Motor neuron (in vitro differentiated cells): ENCODE results near the gene ATP5MG. TPM values are rescaled to one million over a fixed set of nuclear protein-coding genes. Genes with fewer than 3 reads are reported as not detected.
"Not testable (repeated sequence)": the region's sequence is repeated elsewhere in the genome, so short reads cannot be mapped to it uniquely, and the experiment has no call there.

Experiments
- ATAC-seq, 8 experiments: fragments of 200-7000 bp; cut with Tn5 transposase; replicated peaks in 6 of 8; 2 replicates each; pipeline ENCODE4 v1.8.0; 2021; ENCODE audit warnings: mild to moderate bottlenecking in 8 of 8, moderate library complexity in 8 of 8
- H3K27ac ChIP-seq, 2 donors: fragments of 250-450 bp; sonication (Bioruptor Pico); 2 replicates each; pipeline ENCODE4 v1.9.0; 2021; ENCODE audit warnings: antibody characterized with exemption in 2 of 2, mild to moderate bottlenecking in 2 of 2, moderate library complexity in 1 of 2
- H3K4me1 ChIP-seq, 2 donors: fragments of 250-450 bp; sonication (Bioruptor Pico); replicated peaks in 1 of 2; 2 replicates each; pipeline ENCODE4 v1.6.1; 2021; ENCODE audit warnings: antibody characterized with exemption in 2 of 2, mild to moderate bottlenecking in 2 of 2, moderate library complexity in 1 of 2
- H3K4me3 ChIP-seq, 5 donors: fragments of 250-450 bp; sonication (Bioruptor Pico); 2 replicates each; pipeline ENCODE4 v1.9.0; 2021; ENCODE audit warnings: antibody characterized with exemption in 5 of 5, mild to moderate bottlenecking in 5 of 5, moderate library complexity in 4 of 5
- WGBS, 10 experiments: fragments of 450-650 bp; shearing (Covaris generic); methylation state at CpG; one replicate each; pipeline ENCODE4 v1.0.0; 2022; 5-methylcytosine and 5-hydroxymethylcytosine counted together
- in situ Hi-C, 9 experiments: fragments of 400-800 bp; cut with MboI; loops; one replicate each; pipeline ENCODE4 v1.15.0; 2021; ENCODE audit warnings: low sequenced_read_pairs in 9 of 9, low pct_unique_long_range_greater_than_20kb in 2 of 9; ENCODE audit not compliant: unreplicated experiment in 9 of 9
- total RNA-seq, 8 experiments: library from RNA; unstranded; fragments of 300-600 nt; gene quantifications; 2 replicates each; pipeline versions ENCODE4 v1.2.3 to v1.2.4, GENCODE V29; 2022

The ATP5MG gene
- total RNA-seq, 8 experiments from 2014 or later: 145 to 207 (median 182) TPM

- no peaks in the 10 kb centered on the region for H3K4me1 ChIP-seq
- no peak overlapping the region for H3K4me3 ChIP-seq
- 88 to 100% (median 94%) methylated on average over 1 to 4 of the region's 4 CpGs; no CpG with 5 or more reads in 1 of the 10 experiments for WGBS, 10 experiments
- in situ Hi-C loops: loop anchor here in 6 of 9 experiments (10.0 to 25.0 kb wide), 2 partner anchors 108 to 115 kb away; no protein-coding TSS in a partner anchor
- H3K27ac ChIP-seq: no peak overlapping the region
- ATAC-seq: no peak
These were observed 21.9 kb upstream of the ATP5MG start for GRCh38 chr11:118379497-118379896.

GRCh38 chr11:118380571-118380970, 20.8 kb upstream of the ATP5MG start:
- no peaks in the 10 kb centered on the region for H3K4me1 ChIP-seq
- in situ Hi-C loops: loop anchor here in 5 of 9 experiments (25.0 kb wide), 1 partner anchor 107 kb away; no protein-coding TSS in a partner anchor
- no peak overlapping the region for H3K4me3 ChIP-seq
- ATAC-seq: no peak
- H3K27ac ChIP-seq: no peak overlapping the region

- in situ Hi-C loops: loop anchor here in 5 of 9 experiments (25.0 kb wide), 1 partner anchor 104 kb away; no protein-coding TSS in a partner anchor
- H3K27ac ChIP-seq: no peak overlapping the region
- no peak overlapping the region for H3K4me3 ChIP-seq
- H3K4me1 ChIP-seq: no peaks in the 10 kb centered on the region
- ATAC-seq: no peak
- 79 to 100% (median 89%) methylated on average over 1 to 3 of the region's 3 CpGs; no CpG with 5 or more reads in 3 of the 10 experiments for WGBS, 10 experiments
These were observed 18.5 kb upstream of the ATP5MG start for GRCh38 chr11:118382954-118383353.

DNA sequence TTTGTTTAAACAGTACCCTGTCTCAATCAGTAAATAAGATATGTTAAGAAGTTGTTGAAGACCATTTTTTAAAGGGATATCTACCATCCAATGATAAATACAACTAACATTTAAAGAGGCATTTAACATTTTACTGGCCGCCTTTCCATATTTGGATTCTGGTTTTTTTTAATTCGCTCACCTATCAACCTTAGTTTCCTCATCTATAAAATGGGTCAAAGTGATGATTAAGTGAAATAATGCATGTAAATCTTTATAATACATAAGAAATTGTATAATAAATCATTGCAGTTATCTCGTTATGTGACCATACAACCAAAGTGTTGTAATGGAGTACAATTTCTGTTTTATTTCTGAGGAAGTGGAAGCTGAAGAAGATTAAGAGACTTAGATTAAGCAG, 17.7 kb upstream of the ATP5MG start:
- in situ Hi-C loops: loop anchor here in 5 of 9 experiments (25.0 kb wide), 1 partner anchor 104 kb away; no protein-coding TSS in a partner anchor
- WGBS, 10 experiments: 73 to 100% (median 100%) methylated on average over 1 to 3 of the region's 3 CpGs
- Histone ChIP-seq H3K27ac (no peak overlapping the region), H3K4me1 (no peaks in the 10 kb centered on the region), H3K4me3 (no peak overlapping the region)
- ATAC-seq: no peak

DNA sequence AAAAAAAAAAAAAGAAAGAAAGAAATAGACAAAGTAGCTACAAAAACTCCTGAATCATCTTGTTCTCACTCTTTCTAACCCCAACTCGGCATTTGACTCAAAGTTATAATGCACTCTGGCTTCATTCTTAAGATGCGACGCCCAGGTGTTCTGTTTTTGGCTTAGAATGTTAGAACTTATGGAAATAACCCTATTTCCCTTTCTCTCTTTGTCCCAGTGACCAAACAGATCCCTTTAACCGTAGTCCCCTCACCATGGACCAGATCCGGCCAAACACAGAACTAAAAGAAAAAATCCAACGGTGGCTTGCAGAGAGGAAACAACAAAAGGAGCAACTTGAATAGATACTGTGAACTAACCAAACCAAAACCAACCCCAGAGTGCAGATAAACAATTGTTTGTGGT, 5.3 kb upstream of the ATP5MG start:
- in situ Hi-C loops: loop anchor here in 7 of 9 experiments (10.0 to 25.0 kb wide), 2 partner anchors 91 to 99 kb away; no protein-coding TSS in a partner anchor
- 81 to 100% (median 88%) methylated on average over 3 to 6 of the region's 6 CpGs for WGBS, 10 experiments
- no peak for ATAC-seq
- Histone ChIP-seq H3K4me3 (no peak overlapping the region), H3K27ac (no peak overlapping the region), H3K4me1 (peaks cover 4 to 5% of the 10 kb centered on the region in 2 donors)

DNA sequence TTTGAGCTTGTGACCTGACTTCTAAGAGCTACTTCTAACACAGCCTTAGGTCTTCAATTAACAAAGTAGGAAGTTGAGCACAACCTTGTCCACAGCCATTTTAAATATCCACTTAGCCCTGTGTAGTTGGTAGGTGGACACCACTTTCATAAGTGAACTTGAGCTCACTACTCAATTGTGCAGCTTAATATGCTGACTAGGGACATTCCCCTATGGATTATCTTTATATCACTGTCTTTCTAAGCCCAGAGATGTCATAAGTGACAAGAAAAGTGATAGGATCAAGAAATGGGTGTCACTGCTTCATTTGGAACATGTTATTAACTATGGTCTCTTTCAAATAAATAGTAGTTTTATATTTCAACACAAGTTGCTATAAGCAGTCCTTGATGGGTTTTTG, 4.0 kb upstream of the ATP5MG start:
- Histone ChIP-seq H3K4me1 (peaks cover 5 to 7% of the 10 kb centered on the region in 2 donors), H3K4me3 (no peak overlapping the region), H3K27ac (no peak overlapping the region)
- no peak for ATAC-seq
- in situ Hi-C loops: loop anchor here in 7 of 9 experiments (10.0 to 25.0 kb wide), 2 partner anchors 90 to 97 kb away; no protein-coding TSS in a partner anchor

- no peak for ATAC-seq
- in situ Hi-C loops: loop anchor here in 7 of 9 experiments (10.0 to 25.0 kb wide), 2 partner anchors 88 to 96 kb away; no protein-coding TSS in a partner anchor
- WGBS, 10 experiments: 38 to 100% (median 80%) methylated on average over 1 to 3 of the region's 3 CpGs; no CpG with 5 or more reads in 3 of the 10 experiments
- Histone ChIP-seq H3K4me3 (no peak overlapping the region), H3K27ac (no peak overlapping the region), H3K4me1 (peaks cover 15 to 19% of the 10 kb centered on the region in 2 donors)
These were observed 2.4 kb upstream of the ATP5MG start for GRCh38 chr11:118398791-118399559.

GRCh38 chr11:118401880-118402590, 629 bp downstream of the ATP5MG start:
- peak overlapping the region; percentile 96 to 98 for H3K27ac ChIP-seq
- H3K4me3 ChIP-seq: peak overlapping the region; percentile 65 to 98 (median 91)
- in situ Hi-C loops: loop anchor here in 1 of 9 experiments (10.0 kb wide), 1 partner anchor 93 kb away; no protein-coding TSS in a partner anchor
- peaks cover 15 to 19% of the 10 kb centered on the region in 2 donors for H3K4me1 ChIP-seq
- ATAC-seq: peak in 5 of 8 experiments; percentile 31 to 59 (median 39)
- 0 to 8% (median 0%) methylated on average over 2 to 20 of the region's 22 CpGs; no CpG with 5 or more reads in 1 of the 10 experiments for WGBS, 10 experiments

DNA sequence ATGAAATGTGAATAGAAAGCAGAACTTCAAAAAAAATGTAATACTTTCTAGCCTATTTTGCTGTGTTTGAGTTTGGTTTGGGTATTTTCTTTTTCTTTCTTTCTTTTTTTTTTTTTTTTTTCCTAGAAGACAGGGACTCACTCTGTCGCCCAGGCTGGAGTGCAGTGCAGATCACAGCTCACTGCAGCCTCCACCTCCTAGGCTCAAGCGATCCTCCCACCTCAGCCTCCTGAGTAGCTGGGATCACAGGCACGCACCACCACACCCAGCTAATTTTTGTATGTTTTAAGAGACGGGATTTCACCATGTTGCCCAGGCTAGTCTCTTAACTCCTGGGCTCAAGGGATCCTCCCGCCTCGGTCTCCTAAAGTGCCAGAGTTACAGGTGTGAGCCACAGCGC, 1.2 kb downstream of the ATP5MG start:
- Histone ChIP-seq H3K4me1 (peaks cover 15 to 19% of the 10 kb centered on the region in 2 donors), H3K4me3 (peak overlapping the region; percentile 65 to 98 (median 91))
- H3K27ac ChIP-seq, ATAC-seq: not testable (repeated sequence)
- in situ Hi-C loops: loop anchor here in 1 of 9 experiments (10.0 kb wide), 1 partner anchor 92 kb away; no protein-coding TSS in a partner anchor
- 67 to 100% (median 83%) methylated on average over 1 to 7 of the region's 7 CpGs for WGBS, 10 experiments

GRCh38 chr11:118406599-118407166, 5.3 kb downstream of the ATP5MG start:
- Histone ChIP-seq H3K27ac (no peak overlapping the region), H3K4me1 (peaks cover 11 to 15% of the 10 kb centered on the region in 2 donors), H3K4me3 (no peak overlapping the region)
- in situ Hi-C loops: loop anchor here in 1 of 9 experiments (10.0 kb wide), 1 partner anchor 88 kb away; no protein-coding TSS in a partner anchor
- 0 to 100% (median 80%) methylated on average over 1 to 7 of the region's 7 CpGs for WGBS, 10 experiments
- peak in 1 of 8 experiments; percentile 64 for ATAC-seq

- no peak for ATAC-seq
- no peaks in the 10 kb centered on the region for H3K4me1 ChIP-seq
- H3K4me3 ChIP-seq: no peak overlapping the region
- WGBS, 10 experiments: 75 to 100% (median 95%) methylated on average over 2 to 7 of the region's 7 CpGs; no CpG with 5 or more reads in 1 of the 10 experiments
- in situ Hi-C loops: no loop called here
- H3K27ac ChIP-seq: no peak overlapping the region
These were observed 8.8 kb downstream of the ATP5MG start for GRCh38 chr11:118410055-118410745.

GRCh38 chr11:118411530-118411929, 10.1 kb downstream of the ATP5MG start:
- 60 to 100% (median 94%) methylated on average over 1 to 4 of the region's 4 CpGs; no CpG with 5 or more reads in 3 of the 10 experiments for WGBS, 10 experiments
- no peak overlapping the region for H3K27ac ChIP-seq
- in situ Hi-C loops: no loop called here
- ATAC-seq: no peak
- H3K4me3 ChIP-seq: no peak overlapping the region
- H3K4me1 ChIP-seq: no peaks in the 10 kb centered on the region
